HK-2 (cell line): ENCODE results near the gene LRRC75B.
"Not testable (repeated sequence)": the region's sequence is repeated elsewhere in the genome, so short reads cannot be mapped to it uniquely, and the experiment has no call there.

ENCODE experiments used
- DNase-seq: peaks from one replicate; pipeline ENCODE4 v3.0.0-alpha.2; 2018; ENCODE audit not compliant: unreplicated experiment

Gene LRRC75B

DNA sequence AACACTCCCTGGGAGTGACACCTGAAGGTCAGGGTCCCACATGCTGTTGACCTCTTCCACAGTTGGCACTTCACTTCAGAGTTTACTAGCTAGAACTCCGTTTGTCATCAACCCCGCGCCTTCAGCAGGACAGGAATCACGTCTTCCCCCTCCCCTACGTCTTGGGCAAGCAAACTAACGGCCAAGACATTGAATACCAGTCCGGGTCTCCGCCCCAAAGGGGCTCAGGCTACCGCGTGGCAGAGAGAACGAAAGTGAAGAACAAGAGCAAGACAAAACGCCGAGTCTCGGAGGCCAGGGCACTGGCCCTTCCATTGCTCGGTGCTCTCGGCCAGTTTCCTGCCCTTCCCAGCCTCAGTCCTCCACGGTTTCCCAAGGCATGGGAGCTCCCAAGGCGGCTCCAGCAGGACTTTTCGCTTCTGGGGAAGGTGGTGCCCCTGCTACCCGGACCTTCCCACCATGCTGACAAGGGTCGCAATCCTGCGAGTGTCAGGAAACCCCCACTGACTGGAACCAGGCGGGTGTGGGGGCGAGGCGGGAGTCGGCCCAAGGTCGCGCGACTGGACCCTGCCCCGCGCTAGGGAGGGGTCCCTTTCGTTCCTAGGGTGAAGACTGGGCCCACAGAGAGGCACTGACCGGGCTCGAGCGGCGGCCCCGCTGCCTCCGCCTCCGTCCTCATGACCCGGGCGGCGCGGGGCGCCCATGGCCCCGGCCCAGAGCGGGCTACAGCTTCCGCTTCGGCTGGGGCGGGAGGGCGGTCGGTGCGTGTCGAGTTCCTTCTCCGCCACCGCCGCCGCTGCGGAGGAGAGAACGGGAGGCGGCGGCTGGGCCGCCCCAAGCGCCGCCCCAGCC is 38.3 kb downstream of the LRRC75B start, which contains the start of gene GUCD1:
TSS of gene GUCD1 (minus strand) at position 826 of the 852 bp plus-strand sequence. CDS start at position 679, 147 bp downstream.
- DNase-seq, result peak; percentile 45

DNA sequence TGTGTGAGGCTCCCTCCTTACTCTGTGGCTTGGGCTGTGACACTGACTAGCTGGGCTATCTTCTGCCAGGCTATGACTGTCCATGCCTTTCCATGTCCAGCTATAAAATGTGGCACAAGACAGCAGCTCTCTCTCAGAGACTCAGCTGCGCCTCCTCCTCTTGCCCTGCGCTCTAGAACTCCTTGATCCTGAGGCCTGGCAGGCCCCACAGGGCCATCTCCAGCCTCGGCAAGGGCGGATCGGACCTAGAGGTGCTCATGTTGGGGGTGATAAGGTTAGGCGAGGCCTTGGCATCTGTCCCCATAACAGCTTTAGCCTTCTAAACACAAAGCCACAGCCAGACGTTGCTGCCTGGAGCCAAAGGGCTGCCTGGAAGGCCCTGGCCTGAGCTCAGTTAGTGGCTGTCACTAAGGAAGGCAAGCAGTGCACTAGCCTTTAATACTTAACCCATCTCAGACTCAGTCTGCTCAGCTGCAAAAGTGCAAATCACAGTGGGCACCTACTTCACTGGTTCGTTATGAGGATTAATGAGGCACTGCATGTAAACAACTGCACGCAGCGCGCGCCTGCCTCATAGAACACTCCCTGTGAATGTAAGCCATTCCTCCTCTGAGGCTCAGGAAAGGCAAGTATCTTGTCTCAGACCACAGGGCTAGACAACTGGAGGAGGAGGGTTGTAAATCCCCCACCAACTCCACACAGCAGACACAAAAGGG is 39.1 kb downstream of the LRRC75B start:
- DNase-seq, result no peak

DNA sequence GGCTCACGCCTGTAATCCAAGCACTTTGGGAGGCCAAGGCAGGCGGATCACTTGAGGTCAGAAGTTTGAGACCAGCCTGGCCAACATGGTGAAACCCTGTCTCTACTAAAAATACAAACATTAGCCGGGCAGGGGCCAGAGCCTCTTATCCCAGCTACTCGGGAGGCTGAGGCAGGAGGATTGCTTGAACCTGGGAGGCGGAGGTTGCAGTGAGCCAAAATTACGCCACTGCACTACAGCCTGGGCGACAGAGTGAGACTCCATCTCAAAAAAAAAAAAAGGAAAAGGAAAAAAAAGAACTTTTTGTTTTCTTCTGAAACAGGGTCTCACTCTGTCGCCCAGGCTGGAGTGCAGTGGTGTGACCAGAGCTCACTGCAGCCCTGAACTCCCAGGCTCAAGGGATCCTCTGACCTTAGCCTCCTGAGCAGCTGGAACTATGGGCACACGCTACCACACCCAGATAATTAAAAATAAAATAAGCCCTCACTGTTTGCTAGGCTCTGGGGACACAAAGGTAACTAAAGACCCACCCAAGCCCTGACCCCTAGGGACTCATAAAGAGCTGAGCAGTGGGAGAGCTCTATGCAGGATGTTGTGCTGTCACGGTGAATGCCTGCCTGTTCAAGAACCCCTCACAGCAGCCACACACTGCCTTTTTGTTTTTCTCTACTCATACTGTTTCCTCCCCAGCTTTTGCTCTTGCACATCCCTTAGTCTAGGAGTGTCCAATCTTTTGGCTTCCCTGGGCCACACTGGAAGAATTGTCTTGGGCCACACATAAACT is 40.2 kb downstream of the LRRC75B start:
- DNase-seq, result not testable (repeated sequence)

DNA sequence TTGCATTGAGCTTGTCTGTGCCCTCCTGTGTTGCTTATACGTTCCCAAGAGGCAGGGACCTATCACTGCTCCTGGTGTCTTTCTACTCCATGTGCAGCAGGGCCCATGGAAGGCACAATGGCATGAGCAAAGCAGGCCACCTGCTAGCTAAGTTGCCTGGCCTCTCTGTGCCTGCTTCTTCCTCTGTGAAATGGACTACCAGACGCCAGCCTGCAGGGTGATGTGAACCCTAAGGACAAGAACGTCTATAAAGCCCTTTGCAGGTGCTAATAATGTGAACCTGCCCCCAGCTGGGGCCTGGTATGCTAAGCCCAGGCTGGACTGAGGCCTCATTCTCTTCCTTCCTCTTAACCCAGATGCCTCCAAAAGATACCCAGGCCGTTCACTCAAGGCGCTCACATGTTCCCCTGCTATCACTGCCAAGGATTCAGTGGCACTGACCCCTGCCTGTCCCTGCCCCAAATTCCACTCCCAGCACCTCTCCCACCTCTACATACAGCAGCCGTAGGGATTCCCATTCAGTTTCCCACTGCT is 41.9 kb downstream of the LRRC75B start:
- no peak for DNase-seq

DNA sequence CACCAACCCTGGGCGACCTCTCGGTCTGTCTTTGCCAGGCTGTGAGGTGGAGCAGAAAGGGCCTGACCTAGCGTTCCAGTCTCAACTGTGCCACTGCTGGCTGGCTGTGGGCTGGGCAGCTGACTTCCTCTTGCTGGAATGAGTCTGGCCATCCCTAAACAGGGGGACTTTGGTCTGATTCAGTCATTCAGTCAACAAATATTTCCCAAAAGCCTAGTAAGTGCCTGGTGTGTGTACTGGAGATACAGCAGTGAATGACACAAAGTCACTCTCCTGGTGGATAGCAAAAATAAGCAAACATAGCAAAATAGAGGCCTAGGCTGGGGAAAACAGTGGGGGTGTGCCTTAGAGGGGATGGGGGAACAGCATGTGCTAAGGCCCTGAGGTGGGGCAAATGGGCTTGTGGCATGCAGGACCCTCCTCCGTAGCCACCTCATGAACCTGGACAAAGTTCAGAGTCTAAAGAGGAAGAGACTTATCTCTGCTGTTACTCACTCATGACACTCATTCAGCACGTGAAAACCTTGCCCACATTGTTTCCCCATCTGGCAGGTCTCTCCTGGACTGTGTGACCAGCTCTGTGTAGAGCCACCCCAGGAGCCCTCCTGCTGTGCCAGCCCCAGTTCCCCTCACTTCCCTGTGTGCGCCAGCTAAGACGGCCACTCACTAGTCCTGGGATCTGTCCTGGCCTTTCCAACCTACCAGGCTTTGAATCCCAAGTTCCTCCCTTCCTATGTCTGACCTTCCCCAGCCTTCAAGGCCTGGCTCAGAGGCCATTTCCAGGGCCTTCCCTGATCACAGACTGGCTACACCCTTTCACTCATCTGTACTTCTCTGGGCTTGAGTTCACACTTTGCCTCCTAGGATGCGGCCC is 42.6 kb downstream of the LRRC75B start:
- DNase-seq, result no peak

DNA sequence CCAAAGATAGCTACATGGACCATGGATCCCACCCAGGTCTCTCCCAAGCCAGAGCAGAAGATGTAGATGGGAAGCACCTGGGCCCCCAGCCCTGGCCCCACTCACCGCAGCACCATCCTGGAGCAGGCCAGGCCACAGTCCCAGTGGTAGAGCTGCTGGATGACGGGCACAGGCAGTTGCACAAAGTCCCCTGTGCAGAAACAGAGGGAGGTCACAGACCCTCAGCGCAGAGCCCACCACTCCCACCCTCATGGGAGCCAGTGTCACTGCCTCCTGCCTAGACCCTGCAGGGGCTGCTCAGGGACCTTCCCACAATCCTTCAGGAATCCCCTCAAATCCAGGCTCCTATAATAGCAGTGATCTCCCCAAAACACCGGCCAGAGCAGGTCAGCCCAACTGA is 44.1 kb downstream of the LRRC75B start:
- DNase-seq, result no peak

DNA sequence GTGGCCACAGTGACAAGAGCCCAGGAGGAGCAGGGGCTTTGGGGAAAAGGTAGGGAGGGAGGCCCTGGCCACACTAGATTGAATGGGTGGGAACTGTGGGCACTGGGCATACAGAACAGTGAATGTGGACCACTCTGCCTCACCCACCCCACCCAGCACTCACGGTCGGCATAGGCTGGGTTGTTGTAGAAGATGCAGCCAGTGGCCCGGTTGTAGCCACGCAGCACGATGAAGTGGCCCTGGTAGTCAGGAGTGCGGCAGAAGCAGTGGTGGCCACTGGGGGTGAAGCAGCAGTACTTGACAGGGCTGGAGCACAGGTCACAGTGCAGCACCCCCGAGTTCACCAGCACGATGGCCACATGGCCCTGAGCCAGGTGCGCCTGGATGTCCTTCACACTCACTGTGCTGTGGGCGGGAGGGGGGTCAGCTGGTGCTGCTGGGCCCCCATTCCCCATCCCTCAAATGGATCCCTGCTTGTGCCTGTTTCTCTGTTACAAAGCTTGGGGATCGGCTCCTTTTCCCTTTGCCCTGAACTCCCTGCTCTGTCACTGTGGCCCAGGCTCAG is 49.1 kb downstream of the LRRC75B start:
- no peak for DNase-seq

DNA sequence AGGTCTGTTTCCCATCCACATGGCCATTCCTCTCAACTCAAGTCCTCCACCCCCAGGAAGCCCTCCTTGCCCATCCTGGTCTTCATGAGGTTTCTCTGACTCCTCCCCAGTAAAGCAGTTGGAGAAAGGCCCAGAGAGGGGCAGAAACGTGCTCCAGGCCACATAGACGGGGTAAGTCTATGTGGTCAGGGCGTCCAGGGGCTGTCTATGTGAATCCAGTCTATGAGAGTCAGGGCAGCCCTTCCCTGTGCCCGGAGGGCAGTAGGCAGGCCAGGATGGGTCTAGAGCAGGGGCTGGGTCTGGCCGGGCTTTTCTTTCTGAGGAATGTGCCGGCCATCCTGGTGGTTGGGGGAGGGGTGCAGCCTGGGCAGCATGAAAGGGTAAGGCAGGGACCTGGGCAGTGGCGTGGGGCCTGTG is 49.7 kb downstream of the LRRC75B start:
- DNase-seq, result no peak

DNA sequence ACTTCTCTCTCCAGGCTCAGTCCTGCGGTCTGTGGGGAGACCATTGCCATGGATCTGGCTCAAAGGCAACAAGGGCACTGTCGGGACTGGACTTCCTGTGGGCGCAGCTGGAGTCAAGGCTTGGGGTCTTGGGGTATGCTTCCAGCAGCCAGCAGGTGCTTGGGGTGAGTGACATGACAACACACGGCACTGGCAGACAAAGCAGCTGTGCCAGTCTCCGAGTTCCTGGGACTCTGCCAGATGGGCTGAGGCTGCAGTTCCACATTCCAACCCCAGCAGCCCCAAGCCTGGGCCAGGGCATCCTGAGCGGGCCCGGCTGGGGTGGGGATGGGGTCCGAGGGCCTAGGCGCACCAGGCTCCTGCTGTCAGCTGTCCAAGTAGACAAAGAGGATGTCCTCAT is 50.2 kb downstream of the LRRC75B start:
- no peak for DNase-seq

DNA sequence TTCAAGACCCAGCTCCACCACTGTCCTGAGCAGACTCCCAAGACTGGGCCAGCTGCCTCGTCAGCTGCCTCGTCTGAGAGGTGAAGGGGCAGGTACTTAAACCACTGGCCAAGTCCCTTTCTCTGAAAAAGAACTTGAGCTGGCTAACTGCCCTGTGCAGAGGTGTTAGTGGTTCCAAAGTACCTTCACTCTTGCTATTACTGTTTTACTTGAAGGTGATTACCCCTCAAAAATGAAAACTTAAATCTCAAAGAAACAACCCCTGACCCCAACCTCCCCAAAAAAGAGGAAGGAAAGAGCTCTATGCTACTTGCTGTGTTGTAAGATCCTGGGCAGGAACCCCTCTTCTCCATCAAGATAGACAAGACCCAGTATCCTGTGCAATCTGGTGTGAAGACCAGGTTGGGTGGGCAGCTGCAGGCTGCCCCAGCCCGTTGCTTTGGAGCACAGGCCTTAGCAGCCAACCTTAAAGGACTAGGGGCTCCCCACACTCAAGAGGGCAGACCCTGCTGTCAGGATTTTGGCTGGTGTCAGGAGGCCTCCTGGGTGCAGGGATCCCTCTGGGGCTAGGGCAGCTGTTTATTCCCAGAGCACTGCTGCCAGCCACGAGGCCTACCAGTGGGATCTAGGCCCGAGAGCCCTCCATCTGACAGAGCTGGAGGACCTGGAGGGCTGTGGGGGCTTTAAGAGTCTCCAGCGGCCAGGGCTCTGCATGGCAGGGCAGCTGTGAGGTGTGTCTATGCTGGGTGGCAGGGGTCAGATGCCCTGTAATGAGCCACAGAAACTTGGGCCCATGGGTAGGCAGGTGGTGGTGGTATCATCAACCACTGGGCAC is 51.0 kb downstream of the LRRC75B start:
- DNase-seq, result no peak

DNA sequence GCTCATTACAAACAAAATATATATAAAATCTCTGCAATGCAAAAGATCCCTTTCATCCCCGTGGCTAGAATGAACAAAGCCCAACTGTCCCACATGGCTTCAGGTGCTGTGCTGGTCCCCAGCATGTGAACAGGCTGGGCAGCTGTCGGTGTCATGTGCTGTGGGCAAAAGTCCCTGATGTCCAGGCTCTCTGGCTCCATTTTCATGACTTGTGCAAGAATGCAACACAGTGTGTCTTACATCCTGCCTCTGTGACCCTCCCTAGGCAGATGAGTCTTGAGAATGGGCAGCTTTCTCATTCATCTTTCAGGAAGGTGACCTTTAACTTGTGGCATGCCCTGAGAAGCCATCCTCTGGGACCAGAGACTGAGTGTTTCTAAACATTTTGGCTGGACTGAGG is 52.4 kb downstream of the LRRC75B start:
- DNase-seq, result no peak

DNA sequence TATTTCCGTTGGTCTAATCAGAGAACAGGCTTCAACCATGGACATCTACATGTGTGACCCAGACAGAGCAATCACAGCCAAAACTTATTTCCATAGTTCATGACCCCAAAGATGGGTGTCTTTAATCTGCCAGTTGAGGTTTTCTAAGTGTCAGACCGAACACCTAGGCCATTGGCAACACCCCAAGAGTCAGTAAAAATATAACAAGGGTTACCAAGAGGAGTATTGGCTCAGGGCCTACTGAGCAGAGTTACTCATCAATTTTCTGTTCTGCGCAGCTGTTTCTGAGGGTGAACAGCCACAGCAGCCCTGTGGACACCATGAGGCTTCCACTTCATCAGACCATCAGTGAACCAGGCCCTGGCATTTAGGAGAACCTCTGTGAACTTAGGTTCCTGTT is 56.8 kb downstream of the LRRC75B start:
- DNase-seq, result no peak
